ENCODE measurements around the gene KCNAB1. TPM values are rescaled to one million over a fixed set of nuclear protein-coding genes. Genes with fewer than 3 reads are reported as not detected.

The KCNAB1 gene
- total and polyA plus RNA-seq, 2 of the 8 experiments (the other 6 are each of a cell fraction or from before 2014, with no cell fraction given), result 0.51 to 2.3 TPM

GRCh38 chr3:156425651-156426050, 305.3 kb downstream of the KCNAB1 start:
- no peak overlapping the region for H2BK20ac ChIP-seq (ENCODE audit: low read length)
- H3K79me1 ChIP-seq (ENCODE audit: low read depth, low read length), result no peaks in the 10 kb centered on the region
- no peak overlapping the region for H3K18ac ChIP-seq (ENCODE audit: extremely low read depth, low read length)
- H3K56ac ChIP-seq (replicated peaks; ENCODE audit: insufficient read length, low read depth, low read length), result no peak overlapping the region
- no peaks in the 10 kb centered on the region for H3K27me3 ChIP-seq (replicated peaks in 1 of 4; ENCODE audit: control insufficient read depth in 3 of 4, extremely low read depth in 1 of 4, insufficient read depth in 3 of 4, low read length in 3 of 4)
- POLR2A ChIA-PET (ENCODE audit: partially characterized antibody), result no interaction called here
- H3K4me3 ChIP-seq (ENCODE audit: extremely low read depth in 1 of 4, insufficient read depth in 2 of 4, low read depth in 3 of 4, low read length in 4 of 4), result no peak overlapping the region
- WGBS, 2 experiments (ENCODE audit: extremely low coverage in 1 of 2, insufficient coverage in 1 of 2, insufficient read length in 1 of 2, insufficient replicate concordance in 2 of 2, low coverage in 1 of 2, low lambda C conversion rate in 2 of 2, missing lambda C conversion rate in 1 of 2), result 91% methylated on average over 6 of the region's 6 CpGs; no CpG with 5 or more reads in 1 of the 2 experiments
- no peak overlapping the region for H2BK120ac ChIP-seq (replicated peaks; ENCODE audit: low read depth, low read length)
- no peak overlapping the region for H2AFZ ChIP-seq (ENCODE audit: low read length)
- no peak overlapping the region for H3K4me2 ChIP-seq (ENCODE audit: insufficient read depth in 1 of 2, low read depth in 2 of 2, low read length in 2 of 2)
- H3K36me3 ChIP-seq (ENCODE audit: control insufficient read depth in 2 of 4, insufficient read depth in 4 of 4, low read length in 3 of 4), result no peaks in the 10 kb centered on the region
- H3K4me1 ChIP-seq (replicated peaks in 1 of 4; ENCODE audit: control insufficient read depth in 3 of 4, insufficient read depth in 4 of 4, low read length in 3 of 4), result no peaks in the 10 kb centered on the region
- no peaks in the 10 kb centered on the region for H3K23me2 ChIP-seq (ENCODE audit: low read depth, low read length)
- no peak overlapping the region for H4K5ac ChIP-seq (ENCODE audit: insufficient read length, low read depth, low read length)
- H3K14ac ChIP-seq (ENCODE audit: insufficient read length), result no peak overlapping the region
- no peak overlapping the region for H2BK12ac ChIP-seq (ENCODE audit: low read depth, low read length)
- H3K27ac ChIP-seq (ENCODE audit: low read depth, low read length), result no peak overlapping the region
- no peaks in the 10 kb centered on the region for H3K79me2 ChIP-seq (ENCODE audit: control insufficient read depth in 1 of 2, insufficient read depth in 2 of 2, low read length in 2 of 2)
- no peaks in the 10 kb centered on the region for H4K20me1 ChIP-seq (replicated peaks in 1 of 2; ENCODE audit: control insufficient read depth in 1 of 2, insufficient read depth in 2 of 2, low read length in 2 of 2)
- no peak overlapping the region for H3K4ac ChIP-seq (replicated peaks; ENCODE audit: insufficient read length, low read depth, low read length)
- H3K9me3 ChIP-seq (ENCODE audit: insufficient read depth in 2 of 2, low read depth in 1 of 2, low read length in 1 of 2), result no peaks in the 10 kb centered on the region
- H3K9ac ChIP-seq (replicated peaks in 1 of 4; ENCODE audit: extremely low read depth in 1 of 4, low read depth in 3 of 4, low read length in 3 of 4), result no peak overlapping the region
- H3K23ac ChIP-seq (ENCODE audit: insufficient read length), result no peak overlapping the region
- H4K91ac ChIP-seq (replicated peaks; ENCODE audit: insufficient read length, low read length), result no peak overlapping the region
- FAIRE-seq (no peak), DNase-seq (ENCODE audit: low read depth in 1 of 2, low spot score in 2 of 2) (no peak)
- H4K8ac ChIP-seq (ENCODE audit: extremely low read depth, insufficient read depth, low read length), result no peak overlapping the region
- no peak overlapping the region for H2BK15ac ChIP-seq (ENCODE audit: low read length)
- H2AK5ac ChIP-seq (ENCODE audit: low read depth, low read length), result no peak overlapping the region
- CTCF ChIA-PET (ENCODE audit: partially characterized antibody), result interaction anchor here (1.0 to 4.2 kb wide), 7 partner anchors 12 to 252 kb away, joined by 3 to 20 read pairs (median 6); no protein-coding TSS in a partner anchor
- H2BK5ac ChIP-seq (ENCODE audit: low read depth, low read length), result no peak overlapping the region
- TF ChIP-seq KDM1A (IDR thresholded peaks at IDR 0.05; ENCODE audit: borderline replicate concordance, low read length) (no peak), KDM5A (IDR thresholded peaks at IDR 0.05; ENCODE audit: low read length) (no peak), SP2 (IDR thresholded peaks at IDR 0.05; ENCODE audit: low read length) (no peak), PHF8 (conservative IDR thresholded peaks at IDR 0.05; ENCODE audit: low read depth, low read length) (no peak), RFX5 (IDR thresholded peaks at IDR 0.05; ENCODE audit: borderline replicate concordance, low read depth, low read length) (no peak), TEAD4 (IDR thresholded peaks at IDR 0.05; ENCODE audit: low read depth, low read length) (no peak), CTBP2 (IDR thresholded peaks at IDR 0.05; ENCODE audit: borderline replicate concordance, insufficient read depth, insufficient read length, low read length) (no peak), YY1 (IDR thresholded peaks at IDR 0.05; ENCODE audit: low read depth, low read length) (no peak), SIRT6 (IDR thresholded peaks at IDR 0.05; ENCODE audit: low read length) (no peak), MAFK (IDR thresholded peaks at IDR 0.05; ENCODE audit: low read depth, low read length) (no peak), CTCF (IDR thresholded peaks at IDR 0.05; ENCODE audit: control extremely low read depth in 1 of 3, insufficient read depth in 1 of 3, low read depth in 1 of 3, low read length in 3 of 3) (no peak), CBX5 (IDR thresholded peaks at IDR 0.05; ENCODE audit: low read depth, low read length) (no peak), EZH2 (IDR thresholded peaks at IDR 0.05; ENCODE audit: low read depth, low read length, severe bottlenecking) (no peak)

Measured in H1 (cell line).